Colonic mucosa (tissue), 4 donors: Measurements from ENCODE around the gene ITIH1. TPM values are rescaled to one million over a fixed set of nuclear protein-coding genes. Genes with fewer than 3 reads are reported as not detected.

Experiments used
- DNase-seq: peaks from one replicate; pipeline ENCODE4 v3.0.0-alpha.2; 2020
- H3K27ac ChIP-seq: fragments of 200-600 bp; one replicate; pipeline ENCODE4 v1.8.0; 2021
- H3K27me3 ChIP-seq: fragments of 200-600 bp; one replicate; pipeline ENCODE4 v1.8.0; 2021
- H3K36me3 ChIP-seq: fragments of 200-600 bp; one replicate; pipeline ENCODE4 v1.8.0; 2021
- H3K4me1 ChIP-seq: fragments of 200-600 bp; one replicate; pipeline ENCODE4 v1.8.0; 2021; ENCODE audit warnings: mild to moderate bottlenecking
- H3K4me3 ChIP-seq: fragments of 200-600 bp; one replicate; pipeline ENCODE4 v1.8.0; 2021
- H3K9ac ChIP-seq, 2 donors: one replicate each; pipeline ENCODE4 v1.7.0; 2013; ENCODE audit warnings: control low read depth in 2 of 2, low read depth in 2 of 2, low read length in 2 of 2
- H3K9me3 ChIP-seq: fragments of 200-600 bp; one replicate; pipeline ENCODE4 v1.8.0; 2021
- intact Hi-C: fragments of 100-400 bp; cut with DNase I; formaldehyde crosslinking; loops from one replicate; pipeline ENCODE4 v1.14.1; 2022
- total RNA-seq, 2 donors: library from RNA; stranded (reverse); fragmentation: NEBNext Ultra II Directional in 1 of 2; extraction: Animal tissue kit (Norgen Biotek cat#: 25700) in 1 of 2; gene quantifications; one replicate each; pipeline ENCODE4 v1.2.1, GENCODE V29; 2021
- TF ChIP-seq, protein P1 (sequence below): fragments of 200-600 bp; IDR thresholded peaks from one replicate; pipeline ENCODE4 v1.8.0; 2022; ENCODE audit warnings: antibody characterized with exemption, mild to moderate bottlenecking
- donor health status: healthy.
- donor health status: DM: no; HTN: no; CAD: no.
- donor health status: DM: no; HTN: no; CAD: no.

The ITIH1 gene
- total RNA-seq, 2 donors from 2014 or later = 0.91 TPM; not detected in 1

GRCh38 chr3:52771334-52771681 is 6.1 kb upstream of the ITIH1 start:
- intact Hi-C loops = no loop called here
- no peaks in the 10 kb centered on the region for H3K9me3 ChIP-seq
- H3K4me1 ChIP-seq = no peaks in the 10 kb centered on the region
- TF ChIP-seq, protein P1, sequence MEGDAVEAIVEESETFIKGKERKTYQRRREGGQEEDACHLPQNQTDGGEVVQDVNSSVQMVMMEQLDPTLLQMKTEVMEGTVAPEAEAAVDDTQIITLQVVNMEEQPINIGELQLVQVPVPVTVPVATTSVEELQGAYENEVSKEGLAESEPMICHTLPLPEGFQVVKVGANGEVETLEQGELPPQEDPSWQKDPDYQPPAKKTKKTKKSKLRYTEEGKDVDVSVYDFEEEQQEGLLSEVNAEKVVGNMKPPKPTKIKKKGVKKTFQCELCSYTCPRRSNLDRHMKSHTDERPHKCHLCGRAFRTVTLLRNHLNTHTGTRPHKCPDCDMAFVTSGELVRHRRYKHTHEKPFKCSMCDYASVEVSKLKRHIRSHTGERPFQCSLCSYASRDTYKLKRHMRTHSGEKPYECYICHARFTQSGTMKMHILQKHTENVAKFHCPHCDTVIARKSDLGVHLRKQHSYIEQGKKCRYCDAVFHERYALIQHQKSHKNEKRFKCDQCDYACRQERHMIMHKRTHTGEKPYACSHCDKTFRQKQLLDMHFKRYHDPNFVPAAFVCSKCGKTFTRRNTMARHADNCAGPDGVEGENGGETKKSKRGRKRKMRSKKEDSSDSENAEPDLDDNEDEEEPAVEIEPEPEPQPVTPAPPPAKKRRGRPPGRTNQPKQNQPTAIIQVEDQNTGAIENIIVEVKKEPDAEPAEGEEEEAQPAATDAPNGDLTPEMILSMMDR = no peak
- peak overlapping the region; percentile 64 to 67 for H3K9ac ChIP-seq
- peak overlapping the region; percentile 70 for H3K27ac ChIP-seq
- H3K4me3 ChIP-seq = peak overlapping the region; percentile 93
- DNase-seq = no peak
- no peaks in the 10 kb centered on the region for H3K27me3 ChIP-seq
- no peaks in the 10 kb centered on the region for H3K36me3 ChIP-seq

DNA sequence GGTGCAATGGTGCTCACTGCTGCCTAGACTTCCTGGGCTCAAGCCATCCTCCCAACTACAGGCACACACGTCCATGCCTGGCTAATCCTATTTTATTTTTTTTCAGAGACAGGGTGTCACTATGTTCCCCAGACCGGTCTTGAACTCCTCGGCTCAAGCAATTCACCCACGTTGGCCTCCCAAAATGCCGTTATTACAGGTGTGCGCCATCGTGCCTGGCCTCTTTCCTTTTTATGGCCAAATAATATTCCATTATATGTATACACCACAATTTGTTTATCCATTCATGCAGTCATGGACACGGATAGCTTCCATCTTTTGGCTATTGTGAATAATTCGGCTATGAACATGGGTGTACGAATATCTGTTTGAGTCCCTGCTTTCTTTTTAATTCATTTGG is 5.7 kb upstream of the ITIH1 start:
- TF ChIP-seq, protein P1 = no peak
- Histone ChIP-seq H3K27ac (no peak overlapping the region), H3K4me3 (no peak overlapping the region), H3K36me3 (no peaks in the 10 kb centered on the region), H3K9ac (no peak overlapping the region), H3K9me3 (no peaks in the 10 kb centered on the region), H3K27me3 (no peaks in the 10 kb centered on the region), H3K4me1 (no peaks in the 10 kb centered on the region)
- intact Hi-C loops = no loop called here
- no peak for DNase-seq

DNA sequence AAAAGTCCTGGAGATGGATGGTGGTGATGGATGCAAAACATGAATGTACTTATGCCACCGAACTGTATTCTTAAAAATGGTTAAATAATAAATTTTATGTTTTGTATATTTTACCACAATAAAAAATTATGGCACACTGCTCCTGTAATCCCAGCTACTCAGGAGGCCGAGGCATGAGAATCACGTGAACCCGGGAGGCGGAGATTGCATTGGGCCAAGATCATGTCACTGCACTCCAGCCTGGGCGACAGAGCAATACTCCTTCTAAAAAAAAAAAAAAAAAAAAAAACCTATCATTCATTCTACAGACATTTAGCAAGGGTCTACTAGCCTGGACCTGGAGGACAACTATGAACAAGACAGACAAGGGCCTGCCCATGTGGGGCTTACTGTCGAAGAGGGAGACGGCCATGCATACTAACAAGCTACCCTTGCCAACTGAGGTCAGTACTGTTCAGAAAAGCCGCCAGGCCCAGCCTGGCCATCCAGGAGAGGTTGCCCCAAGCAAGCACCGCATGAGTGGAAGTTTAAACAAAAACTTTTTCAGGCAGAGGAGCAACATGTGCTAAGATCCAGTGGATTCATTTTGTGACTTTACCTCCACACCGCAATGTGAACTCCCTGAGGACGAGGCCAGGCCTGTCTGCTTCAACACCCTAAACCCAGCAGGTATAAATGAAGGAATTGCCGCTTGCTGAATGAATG is 3.9 kb upstream of the ITIH1 start:
- no peaks in the 10 kb centered on the region for H3K27me3 ChIP-seq
- no peaks in the 10 kb centered on the region for H3K4me1 ChIP-seq
- H3K36me3 ChIP-seq = no peaks in the 10 kb centered on the region
- DNase-seq = no peak
- intact Hi-C loops = no loop called here
- H3K4me3 ChIP-seq = no peak overlapping the region
- H3K9me3 ChIP-seq = no peaks in the 10 kb centered on the region
- TF ChIP-seq, protein P1 = no peak
- no peak overlapping the region for H3K27ac ChIP-seq
- H3K9ac ChIP-seq = no peak overlapping the region

GRCh38 chr3:52774066-52774713 is 3.2 kb upstream of the ITIH1 start:
- no peak for DNase-seq
- H3K36me3 ChIP-seq = no peaks in the 10 kb centered on the region
- TF ChIP-seq, protein P1 = no peak
- no peaks in the 10 kb centered on the region for H3K4me1 ChIP-seq
- H3K9me3 ChIP-seq = no peaks in the 10 kb centered on the region
- H3K9ac ChIP-seq = no peak overlapping the region
- no peaks in the 10 kb centered on the region for H3K27me3 ChIP-seq
- intact Hi-C loops = no loop called here
- H3K4me3 ChIP-seq = no peak overlapping the region
- no peak overlapping the region for H3K27ac ChIP-seq

DNA sequence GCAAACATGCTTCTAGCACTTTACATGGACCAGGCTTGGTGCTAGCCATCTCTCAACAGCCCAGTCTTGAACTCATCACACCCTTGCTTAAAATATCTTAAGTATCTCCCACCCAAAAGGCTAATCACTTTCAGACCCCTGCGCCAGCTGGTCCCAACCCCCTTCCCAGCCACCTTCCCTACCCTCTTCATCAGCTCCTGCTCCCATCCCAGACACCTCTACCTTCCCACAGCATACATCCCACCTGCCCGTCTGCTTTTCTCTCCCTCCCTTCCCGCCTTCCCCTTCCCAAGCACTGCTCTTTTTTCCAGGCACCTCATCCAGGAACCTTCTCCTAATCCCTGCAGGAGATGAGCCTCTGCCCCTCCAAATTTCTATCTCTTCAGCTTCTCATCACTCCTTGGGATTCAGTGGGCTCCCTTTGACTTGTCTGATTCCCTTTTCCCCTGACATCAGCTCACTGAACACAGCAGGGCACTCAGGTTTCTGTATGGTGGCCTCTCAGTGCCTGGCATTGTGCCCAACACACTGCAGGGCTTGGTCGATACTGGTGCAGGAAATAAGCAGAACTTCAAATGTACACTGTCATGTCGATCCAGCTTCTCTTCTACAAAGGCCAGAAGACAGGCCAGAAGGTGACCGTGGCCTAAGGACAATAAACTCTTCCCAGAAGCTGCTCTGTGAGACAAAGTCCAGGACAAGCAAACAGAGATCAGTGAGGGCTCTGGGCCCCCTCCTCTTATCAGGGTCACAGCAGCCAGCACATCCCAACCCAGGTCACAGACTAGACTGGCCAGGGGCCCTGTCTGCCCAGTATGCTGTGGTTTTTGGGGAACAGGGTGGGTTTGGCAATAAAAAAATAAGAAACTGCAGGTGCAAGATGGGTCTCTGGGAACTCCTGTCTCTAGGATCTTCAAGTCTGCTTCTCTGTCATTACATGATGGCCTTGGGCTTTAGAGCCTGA is 2.2 kb upstream of the ITIH1 start:
- no peak overlapping the region for H3K9ac ChIP-seq
- H3K9me3 ChIP-seq = no peaks in the 10 kb centered on the region
- H3K27me3 ChIP-seq = no peaks in the 10 kb centered on the region
- no peaks in the 10 kb centered on the region for H3K36me3 ChIP-seq
- intact Hi-C loops = no loop called here
- H3K27ac ChIP-seq = no peak overlapping the region
- TF ChIP-seq, protein P1 = no peak
- no peaks in the 10 kb centered on the region for H3K4me1 ChIP-seq
- no peak for DNase-seq
- no peak overlapping the region for H3K4me3 ChIP-seq
